Middle frontal gyrus (tissue), 1 donor: ENCODE data around the gene TYR.
A peak's percentile ranks its signal among the peaks of the same experiment; 100 is the strongest.
"Not testable (repeated sequence)": the region's sequence is repeated elsewhere in the genome, so short reads cannot be mapped to it uniquely, and the experiment has no call there.

Source experiments
- DNase-seq: peaks from one replicate; pipeline ENCODE4 v3.0.0-alpha.2; 2015; ENCODE audit warnings: low spot score; ENCODE audit errors: extremely low spot score

TYR gene

GRCh38 chr11:89272540-89273088 is 94.9 kb downstream of the TYR start:
- not testable (repeated sequence) for DNase-seq

- DNase-seq: not testable (repeated sequence)
These were observed 95.5 kb downstream of the TYR start for GRCh38 chr11:89273220-89273619.

GRCh38 chr11:89275966-89276365 is 98.3 kb downstream of the TYR start:
- peak; percentile 32 for DNase-seq

- DNase-seq: no peak
These were observed 101.5 kb downstream of the TYR start for GRCh38 chr11:89279176-89279575.

- not testable (repeated sequence) for DNase-seq
These were observed 103.5 kb downstream of the TYR start for GRCh38 chr11:89281032-89281677.

- DNase-seq: not testable (repeated sequence)
These were observed 108.9 kb downstream of the TYR start for GRCh38 chr11:89286601-89287000.

GRCh38 chr11:89288004-89288403 is 110.3 kb downstream of the TYR start:
- not testable (repeated sequence) for DNase-seq

- no peak for DNase-seq
These were observed 116.4 kb downstream of the TYR start for GRCh38 chr11:89293965-89294679.

GRCh38 chr11:89295023-89295422 is 117.3 kb downstream of the TYR start:
- not testable (repeated sequence) for DNase-seq

- not testable (repeated sequence) for DNase-seq
These were observed 125.4 kb downstream of the TYR start for GRCh38 chr11:89303029-89303428.

GRCh38 chr11:89308272-89308671 is 130.6 kb downstream of the TYR start:
- DNase-seq: not testable (repeated sequence)

- not testable (repeated sequence) for DNase-seq
These were observed 131.8 kb downstream of the TYR start for GRCh38 chr11:89309321-89309985.

GRCh38 chr11:89310607-89311006 is 132.9 kb downstream of the TYR start:
- not testable (repeated sequence) for DNase-seq

- DNase-seq: no peak
These were observed 143.7 kb downstream of the TYR start for GRCh38 chr11:89321401-89321800.

- DNase-seq: no peak
These were observed 150.2 kb downstream of the TYR start for GRCh38 chr11:89327885-89328284.

GRCh38 chr11:89331940-89332339 is 154.3 kb downstream of the TYR start:
- not testable (repeated sequence) for DNase-seq

GRCh38 chr11:89333704-89334103 is 156.0 kb downstream of the TYR start:
- DNase-seq: not testable (repeated sequence)

- not testable (repeated sequence) for DNase-seq
These were observed 159.5 kb downstream of the TYR start for GRCh38 chr11:89337100-89337650.

GRCh38 chr11:89338073-89338472 is 160.4 kb downstream of the TYR start:
- DNase-seq: not testable (repeated sequence)

- DNase-seq: not testable (repeated sequence)
These were observed 162.8 kb downstream of the TYR start for GRCh38 chr11:89340450-89340849.

GRCh38 chr11:89342880-89343572 is 165.4 kb downstream of the TYR start:
- DNase-seq: not testable (repeated sequence)
